ENCODE measurements around the gene ADGRF3. TPM values are rescaled to one million over a fixed set of nuclear protein-coding genes. Genes with fewer than 3 reads are reported as not detected.

ADGRF3 gene
- total and polyA plus RNA-seq, 10 of the 15 experiments (the other 5 are each of a cell fraction or from before 2014, with no cell fraction given), result 0.03 to 3.1 (median 0.84) TPM

GRCh38 chr2:26356111-26356510 lies 9.5 kb upstream of the ADGRF3 start (continued):
- TF ChIP-seq ZBTB11 (CRISPR knock-in tag; IDR thresholded peaks at IDR 0.05), result no peak
- TF ChIP-seq TBL1XR1 (IDR thresholded peaks at IDR 0.05; ENCODE audit: low read depth, low read length), result no peak
- TF ChIP-seq MLLT1 (IDR thresholded peaks at IDR 0.05), result no peak
- no peak for TF ChIP-seq BRCA1 (IDR thresholded peaks at IDR 0.05; ENCODE audit: low read depth, low read length)

- Histone ChIP-seq H3K79me2 (ENCODE audit: control insufficient read depth, insufficient read depth, low read length) (peaks cover 83% of the 10 kb centered on the region), H3K27me3 (replicated peaks in 1 of 2; ENCODE audit: control insufficient read depth in 2 of 2, insufficient read depth in 2 of 2, low read length in 1 of 2) (no peaks in the 10 kb centered on the region), H3K9ac (ENCODE audit: control insufficient read depth, insufficient read depth, low read length) (no peak overlapping the region), H3K9me3 (replicated peaks; ENCODE audit: control insufficient read depth, insufficient read depth, low read length) (no peaks in the 10 kb centered on the region), H3K4me2 (ENCODE audit: control insufficient read depth, insufficient read depth) (no peak overlapping the region), H3K4me3 (no peak overlapping the region), H2AFZ (ENCODE audit: control insufficient read depth, low read depth, low read length) (no peak overlapping the region), H3K36me3 (ENCODE audit: control insufficient read depth in 2 of 2, insufficient read depth in 2 of 2, low read length in 1 of 2) (peaks cover 0 to 4% of the 10 kb centered on the region in 2 experiments; a peak in 1 of 4 replicates), H3K27ac (ENCODE audit: control insufficient read depth, insufficient read depth) (no peak overlapping the region), H3K4me1 (ENCODE audit: control insufficient read depth, insufficient read depth, low read length) (no peaks in the 10 kb centered on the region), H4K20me1 (ENCODE audit: control insufficient read depth, insufficient read depth) (no peaks in the 10 kb centered on the region)
- no peak for DNase-seq (ENCODE audit: low read depth, low spot score)
- intact Hi-C loops (cut with micrococcal nuclease; ENCODE audit: unreplicated experiment), result no loop called here
- BruUV-seq (replicated peaks), result no TSS peak
- in situ Hi-C loops (cut with MboI), result no loop called here
- 79% methylated on average over 9 of the region's 9 CpGs for WGBS (ENCODE audit: insufficient coverage, insufficient replicate concordance, low lambda C conversion rate, missing lambda C conversion rate)
- CTCF ChIA-PET, result interaction anchor here (0.7 to 1.0 kb wide), 2 partner anchors 9 to 80 kb away, joined by 3 to 5 read pairs; partner anchors contain the start of gene ADGRF3
- FAIRE-seq, result no peak
- RAD21 ChIA-PET (ENCODE audit: unreplicated experiment), result interaction anchor here (0.6 kb wide), 1 partner anchor 122 kb away, joined by 3 read pairs; the partner anchor contains the start of gene OTOF
- SMC1A ChIA-PET (ENCODE audit: uncharacterized antibody, unreplicated experiment), result interaction anchor here (1.0 to 2.1 kb wide), 4 partner anchors 8 to 29 kb away, joined by 3 to 5 read pairs (median 3); no protein-coding TSS in a partner anchor
- ATAC-seq, result no peak
- POLR2A ChIA-PET, result interaction anchor here (0.6 to 1.5 kb wide), 2 partner anchors 10 to 34 kb away, joined by 4 to 5 read pairs; no protein-coding TSS in a partner anchor
- TF ChIP-seq NBN (IDR thresholded peaks at IDR 0.05) (no peak), USF1 (IDR thresholded peaks at IDR 0.05; ENCODE audit: borderline replicate concordance, extremely low read length, insufficient read depth, low read depth, low read length) (no peak), IRF3 (IDR thresholded peaks at IDR 0.05) (no peak), KAT2A (conservative IDR thresholded peaks at IDR 0.05; ENCODE audit: control insufficient read depth, low read depth, low read length) (no peak), RAD51 (IDR thresholded peaks at IDR 0.05) (no peak), MTA3 (IDR thresholded peaks at IDR 0.05; ENCODE audit: borderline replicate concordance, low read length) (no peak), BCL3 (IDR thresholded peaks at IDR 0.05; ENCODE audit: borderline replicate concordance, insufficient read depth, low read depth, low read length, poor library complexity, severe bottlenecking) (no peak), BACH1 (IDR thresholded peaks at IDR 0.05; ENCODE audit: borderline replicate concordance) (no peak)
Observed at GRCh38 chr2:26355038-26355995, 8.7 kb upstream of the ADGRF3 start.

All from GM12878 (cell line).